Stimulated activated CD8-positive, alpha-beta memory T cell treated with anti-CD3 and anti-CD28 coated beads, Interleukin-15, amount 100 ng/mL, for 24 hours (primary cell): ENCODE data around the gene CRISP2.
"Not testable (repeated sequence)": the region's sequence is repeated elsewhere in the genome, so short reads cannot be mapped to it uniquely, and the experiment has no call there.

Source experiments
- DNase-seq: peaks from one replicate; pipeline ENCODE4 v3.0.0-alpha.2; 2020; ENCODE audit warnings: low read depth

CRISP2 gene

DNA sequence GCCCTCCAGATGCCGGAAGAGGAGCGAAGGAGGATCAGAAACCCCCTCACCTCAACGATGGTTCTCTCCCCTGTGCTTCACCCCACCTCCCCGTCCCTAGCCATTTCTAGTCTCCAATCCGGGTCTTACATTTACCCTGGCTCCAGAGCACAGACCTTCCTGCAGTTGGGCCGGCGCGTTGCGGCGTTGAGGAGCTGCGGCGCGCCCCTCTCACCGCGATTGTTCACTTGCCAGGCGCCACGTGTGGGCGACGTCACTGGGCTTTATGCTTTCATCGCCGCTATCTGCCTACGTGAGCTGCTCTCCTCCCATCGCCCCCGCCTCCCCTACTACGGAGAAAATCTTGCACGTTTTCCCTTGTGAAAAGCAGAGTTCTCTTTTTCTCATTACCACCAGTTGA, at the start of gene CRISP2:
CRISP2 (minus strand) TSS at position 198 of the 400 bp plus-strand sequence. CDS start 4,347 bp downstream, outside the sequence.
- DNase-seq = no peak

GRCh38 chr6:49744259-49744658, 30.9 kb upstream of the CRISP2 start, which contains the start of gene CRISP3:
TSS of gene CRISP3 (minus strand) at chr6:49744388. CDS start at chr6:49744367, 21 bp downstream.
- no peak for DNase-seq

GRCh38 chr6:49743429-49743828, 30.1 kb upstream of the CRISP2 start:
- DNase-seq = no peak

GRCh38 chr6:49739423-49739822, 26.1 kb upstream of the CRISP2 start:
- DNase-seq = no peak

DNA sequence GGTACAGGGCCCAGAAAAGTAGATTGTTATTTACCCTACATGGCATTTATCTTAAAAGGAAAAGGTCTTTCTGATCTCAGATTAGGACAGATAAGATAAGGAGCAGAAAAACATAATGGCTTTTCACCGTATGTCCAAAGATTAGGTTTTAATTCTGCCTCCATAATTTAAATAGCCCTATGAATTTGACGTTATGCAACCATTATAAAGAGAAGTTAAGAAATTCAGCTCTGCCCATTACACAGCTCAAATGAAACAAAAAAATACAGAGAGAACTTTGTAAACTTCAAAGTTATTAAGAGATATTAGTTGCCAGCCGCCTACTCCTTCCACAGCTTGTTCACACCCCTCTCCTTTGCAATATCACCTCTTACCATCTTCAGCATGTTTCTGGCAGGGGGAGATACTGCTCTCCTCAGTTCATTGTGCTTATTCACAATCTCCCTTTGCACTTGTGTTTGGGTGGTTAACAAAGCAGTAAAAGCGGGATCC, 22.7 kb upstream of the CRISP2 start:
- no peak for DNase-seq

DNA sequence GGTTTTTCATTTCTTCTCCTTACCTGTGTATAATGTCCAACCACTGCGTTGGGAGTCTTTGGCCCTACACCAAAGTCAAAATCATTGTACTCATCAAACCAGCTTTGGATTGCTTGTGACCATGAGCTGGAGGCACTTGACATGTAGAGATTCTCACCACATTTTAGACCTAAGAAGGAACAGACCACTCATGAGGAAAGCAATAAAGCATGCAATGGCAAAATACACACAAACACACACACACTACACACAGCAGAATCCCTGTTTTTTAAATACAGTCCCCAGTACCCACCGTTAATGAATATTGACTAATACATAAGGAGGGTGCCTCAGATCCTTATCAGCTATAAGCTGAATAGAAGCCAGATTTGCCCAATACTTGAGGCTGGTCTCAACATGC, 20.3 kb upstream of the CRISP2 start:
- no peak for DNase-seq

DNA sequence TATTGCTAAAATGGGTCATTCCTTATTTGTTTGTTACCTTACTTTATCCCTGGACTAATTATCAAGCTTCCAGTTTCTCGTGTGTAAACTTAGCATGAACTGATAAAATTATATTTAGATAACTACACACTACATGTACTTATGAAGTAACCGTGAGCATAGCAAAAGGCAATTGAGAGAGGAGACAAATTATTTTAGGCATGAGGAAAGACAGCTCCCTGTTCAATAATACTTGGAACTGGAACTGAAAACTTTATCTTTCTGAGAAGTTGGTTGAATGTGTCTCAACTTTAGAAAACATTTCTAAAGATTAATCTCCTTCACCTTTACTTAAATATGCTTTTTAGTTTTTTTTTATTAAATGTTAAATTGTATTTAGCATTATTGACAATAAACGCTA, 19.4 kb upstream of the CRISP2 start:
- no peak for DNase-seq

- DNase-seq = no peak
Measured at GRCh38 chr6:49730251-49730650, 16.9 kb upstream of the CRISP2 start.

GRCh38 chr6:49723917-49724316, 10.6 kb upstream of the CRISP2 start:
- DNase-seq = not testable (repeated sequence)

- DNase-seq = no peak
Measured at GRCh38 chr6:49721297-49721696, 8.0 kb upstream of the CRISP2 start.

DNA sequence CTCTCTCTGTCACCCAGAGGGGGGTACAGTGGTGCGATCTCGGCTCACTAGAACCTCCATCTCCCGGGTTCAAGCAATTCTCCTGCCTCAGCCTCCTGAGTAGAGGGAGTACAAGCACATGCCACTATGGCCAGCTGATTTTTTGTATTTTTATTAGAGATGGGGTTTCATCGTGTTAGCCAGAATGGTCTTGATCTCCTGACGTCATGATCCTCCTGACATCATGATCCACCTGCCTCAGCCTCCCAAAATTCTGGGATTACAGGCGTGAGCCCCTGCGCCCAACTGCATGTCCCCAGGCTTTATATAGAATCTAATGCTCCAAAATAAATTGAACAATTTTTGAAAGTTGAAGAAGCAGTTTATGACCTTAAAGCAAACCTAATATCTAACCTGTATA, 7.0 kb upstream of the CRISP2 start:
- no peak for DNase-seq

GRCh38 chr6:49698478-49698877, 14.9 kb downstream of the CRISP2 start:
- DNase-seq = no peak

DNA sequence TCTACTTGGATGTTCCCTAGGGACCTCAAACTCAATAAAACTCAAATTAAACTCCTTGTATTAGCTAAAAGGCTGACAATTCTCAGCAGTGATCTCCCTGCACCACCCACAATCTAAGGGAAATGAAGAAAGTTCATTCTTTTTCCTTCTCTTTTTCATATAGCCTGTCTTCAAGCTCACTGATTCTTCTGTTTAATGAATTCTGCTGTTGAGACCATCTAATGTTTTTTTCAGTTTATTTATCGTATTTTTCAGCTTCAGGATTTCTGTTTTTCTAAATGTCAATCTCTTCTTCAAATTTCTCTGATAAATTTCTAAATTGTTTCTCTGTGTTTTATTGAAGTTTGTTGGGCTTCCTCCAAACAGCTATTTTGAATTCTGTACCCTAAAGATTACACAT, 19.8 kb downstream of the CRISP2 start:
- DNase-seq = no peak

DNA sequence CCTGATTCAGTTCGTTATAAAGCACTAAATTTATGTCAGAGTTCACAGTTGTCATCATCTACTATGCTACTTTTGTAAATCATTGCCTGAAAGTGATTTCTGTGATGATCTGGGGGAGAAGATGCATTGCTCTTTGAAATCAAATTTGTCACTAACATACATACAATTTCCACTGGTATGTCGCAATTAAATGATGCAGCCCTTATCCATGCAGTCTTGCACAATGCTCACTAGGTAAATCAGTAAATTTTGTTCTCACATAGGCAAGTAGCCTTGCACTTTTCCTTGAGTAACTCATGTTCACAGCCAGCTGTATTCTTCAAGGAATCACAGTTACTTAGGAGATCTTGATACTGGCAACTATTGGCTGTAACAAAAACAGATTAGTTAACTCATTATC, 20.8 kb downstream of the CRISP2 start:
- DNase-seq = no peak

DNA sequence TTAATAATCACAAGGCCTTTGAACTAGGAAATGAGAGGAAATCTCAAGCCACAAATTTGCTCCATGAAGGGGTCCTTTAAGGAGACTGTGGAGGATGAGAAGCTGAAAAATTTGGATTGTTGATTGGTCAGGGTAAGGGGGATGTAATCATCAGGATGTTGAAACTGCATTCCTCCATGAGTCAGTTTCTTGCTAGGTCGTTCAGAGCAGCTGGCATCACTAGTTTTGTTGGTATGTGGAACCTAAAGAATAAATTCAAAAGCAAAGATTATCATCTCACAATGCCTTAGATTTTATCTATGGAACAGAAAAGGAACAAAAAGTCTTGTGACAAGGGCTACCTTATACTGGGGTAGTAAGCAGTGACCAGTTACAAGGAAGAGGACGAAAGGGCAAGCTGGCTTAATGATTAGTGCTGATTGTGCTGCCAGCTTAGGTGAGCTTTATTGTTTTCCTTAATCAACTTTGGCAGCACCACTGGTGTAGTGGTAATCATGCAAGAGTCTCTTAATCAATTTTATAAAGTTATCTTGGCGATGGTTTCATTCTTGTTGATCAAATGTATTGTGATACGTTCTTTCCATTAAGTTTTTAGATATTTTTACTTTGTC, 36.6 kb downstream of the CRISP2 start:
- no peak for DNase-seq

GRCh38 chr6:49675816-49676215, 37.5 kb downstream of the CRISP2 start:
- no peak for DNase-seq

GRCh38 chr6:49668083-49668511, 45.2 kb downstream of the CRISP2 start:
- no peak for DNase-seq

GRCh38 chr6:49666930-49667757, 46.2 kb downstream of the CRISP2 start:
- no peak for DNase-seq

- DNase-seq = no peak
Measured at GRCh38 chr6:49666480-49666879, 46.9 kb downstream of the CRISP2 start.

- no peak for DNase-seq
Measured at GRCh38 chr6:49664817-49665216, 48.5 kb downstream of the CRISP2 start.

GRCh38 chr6:49664054-49664453, 49.3 kb downstream of the CRISP2 start:
- not testable (repeated sequence) for DNase-seq

- no peak for DNase-seq
Measured at GRCh38 chr6:49662892-49663261, 50.5 kb downstream of the CRISP2 start.

GRCh38 chr6:49662231-49662891, 51.0 kb downstream of the CRISP2 start:
- no peak for DNase-seq
